GM12801 (cell line): ENCODE results near the gene PTTG1IP.

Experiments
- CTCF ChIP-seq: IDR thresholded peaks from one replicate; pipeline ENCODE4 v1.5.1; 2011; ENCODE audit warnings: control low read depth; ENCODE audit not compliant: insufficient read length; ENCODE audit errors: extremely low read depth

PTTG1IP gene

DNA sequence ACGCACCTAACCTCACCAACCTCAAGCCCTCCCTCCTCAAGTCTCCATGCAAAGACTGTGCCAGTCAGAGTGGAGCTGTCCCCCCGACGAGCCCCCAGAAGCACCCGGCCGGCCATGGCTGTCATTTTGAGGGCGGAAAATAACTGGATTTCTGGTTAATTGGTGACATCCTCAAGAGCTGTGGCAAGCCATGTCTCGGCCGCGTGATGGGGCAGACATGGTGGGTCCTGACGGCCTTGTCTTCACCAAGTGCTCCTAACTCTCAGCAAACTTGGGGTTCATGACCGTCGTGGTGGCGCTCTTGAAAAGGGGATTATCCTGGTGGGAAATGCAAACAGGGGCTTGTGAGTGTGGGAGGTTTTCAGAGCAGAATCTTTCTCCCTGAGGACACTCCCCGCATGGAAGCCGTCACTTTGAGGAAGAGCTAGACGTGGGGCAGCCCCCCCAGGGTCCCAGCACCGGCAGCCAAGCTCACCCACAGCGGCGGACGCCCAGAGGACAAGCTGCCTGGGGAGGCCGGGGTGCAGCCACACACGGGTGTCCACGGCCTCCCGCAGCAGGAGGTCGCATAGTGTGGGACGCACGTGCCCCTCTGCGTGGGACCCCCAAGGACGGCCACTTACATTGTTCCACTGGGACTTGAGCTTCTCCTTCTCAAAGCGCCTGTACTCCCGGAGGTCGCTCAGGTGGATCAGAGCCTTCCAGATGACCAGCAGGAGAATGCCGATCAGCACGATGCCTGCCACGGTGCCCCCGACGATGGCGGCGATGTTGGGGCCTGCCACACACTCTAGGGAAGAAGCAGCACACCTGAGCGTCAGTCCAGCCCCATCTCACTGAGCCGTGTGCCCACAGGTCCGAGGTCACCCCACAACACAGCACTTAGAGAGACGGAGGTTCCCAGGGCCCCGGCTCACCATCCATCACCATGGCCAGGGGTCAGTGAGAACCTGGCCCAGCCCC, 12.9 kb upstream of the PTTG1IP start:
- no peak for TF ChIP-seq CTCF

DNA sequence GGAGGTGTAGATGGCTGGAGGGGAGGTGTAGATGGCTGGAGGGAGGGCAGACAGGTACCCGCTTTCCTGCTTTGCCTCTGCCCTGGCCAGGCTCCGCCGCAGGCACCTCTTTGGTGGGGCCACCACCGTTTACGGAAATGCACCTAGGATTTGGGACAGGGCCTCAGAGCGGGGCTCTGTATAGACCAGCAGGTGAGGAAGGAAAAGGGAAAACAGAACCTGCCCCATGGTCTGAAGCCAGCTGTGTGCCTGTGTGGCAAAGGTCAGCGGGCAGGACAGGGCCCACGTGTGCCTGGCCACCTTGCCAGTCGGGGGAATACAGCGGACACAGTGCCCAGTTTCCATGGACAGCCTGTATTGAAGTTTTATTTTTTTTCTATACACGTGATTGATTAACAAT, 12.1 kb upstream of the PTTG1IP start:
- no peak for TF ChIP-seq CTCF

DNA sequence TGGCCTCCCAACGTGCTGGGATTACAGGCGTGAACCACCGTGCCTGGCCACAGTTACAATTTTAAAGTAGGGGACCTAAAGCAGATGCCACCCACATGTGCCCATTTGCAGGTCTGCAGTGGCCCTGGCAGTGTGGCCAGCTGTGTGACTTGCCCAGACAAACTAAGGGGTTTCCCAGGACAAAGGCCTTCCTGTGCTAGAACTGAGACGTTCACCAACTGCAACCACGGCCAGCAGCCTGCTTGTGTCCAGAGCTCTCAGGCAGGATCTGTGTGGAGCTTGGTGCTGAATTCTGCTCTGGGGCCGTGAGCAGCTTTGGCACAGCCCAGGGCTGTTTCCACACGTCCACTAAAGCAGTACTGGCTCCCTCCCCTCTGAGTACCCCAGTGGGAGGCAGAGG, 10.6 kb upstream of the PTTG1IP start:
- TF ChIP-seq CTCF: no peak

- TF ChIP-seq CTCF: no peak
These were observed 9.8 kb upstream of the PTTG1IP start for GRCh38 chr21:44883250-44883649.

DNA sequence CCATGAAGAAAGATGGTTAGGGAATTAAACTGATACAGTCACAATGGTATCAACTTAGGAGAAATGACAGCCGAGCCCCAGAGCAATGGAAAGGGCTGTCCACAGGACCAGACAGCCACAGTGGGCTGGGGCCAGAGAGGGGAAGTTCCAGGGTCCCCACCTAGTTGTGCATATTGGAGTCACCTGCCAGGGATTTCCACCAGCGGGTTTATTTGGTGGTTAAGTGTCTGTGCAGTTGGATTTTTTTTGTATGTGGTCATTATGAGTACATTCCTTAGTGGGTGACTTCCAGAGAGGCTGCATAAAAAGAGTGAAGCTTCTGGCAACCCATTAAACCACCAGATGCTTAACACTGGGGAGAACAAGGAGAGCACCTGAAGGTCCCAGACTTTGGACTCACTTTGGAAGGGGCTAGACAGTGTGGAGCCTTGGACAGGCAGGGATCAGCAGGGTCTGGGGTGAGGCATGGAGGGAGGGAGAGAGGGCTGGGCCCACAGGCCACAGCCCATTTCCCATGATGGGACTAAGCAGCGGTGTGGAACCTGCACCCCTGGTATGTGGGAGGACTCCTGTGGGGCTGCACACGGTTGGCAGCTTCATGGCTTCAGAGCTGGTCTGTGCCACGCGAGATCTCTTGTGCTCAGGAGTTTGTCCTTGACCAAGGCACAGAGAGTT, 7.8 kb upstream of the PTTG1IP start:
- no peak for TF ChIP-seq CTCF

GRCh38 chr21:44880405-44881197, 7.1 kb upstream of the PTTG1IP start:
- TF ChIP-seq CTCF: no peak
